GM10266 (cell line): ENCODE measurements around the gene TPRN.

Source experiments
- DNase-seq: peaks from one replicate; pipeline ENCODE4 v3.0.0; 2012; ENCODE audit errors: extremely low spot score
- TF ChIP-seq, protein P1 (sequence below): IDR thresholded peaks from 2 replicates; pipeline ENCODE4 v1.5.1; 2012; ENCODE audit warnings: mild to moderate bottlenecking, low read depth; ENCODE audit not compliant: control insufficient read depth, insufficient read depth; ENCODE audit errors: missing control alignments

The TPRN gene

DNA sequence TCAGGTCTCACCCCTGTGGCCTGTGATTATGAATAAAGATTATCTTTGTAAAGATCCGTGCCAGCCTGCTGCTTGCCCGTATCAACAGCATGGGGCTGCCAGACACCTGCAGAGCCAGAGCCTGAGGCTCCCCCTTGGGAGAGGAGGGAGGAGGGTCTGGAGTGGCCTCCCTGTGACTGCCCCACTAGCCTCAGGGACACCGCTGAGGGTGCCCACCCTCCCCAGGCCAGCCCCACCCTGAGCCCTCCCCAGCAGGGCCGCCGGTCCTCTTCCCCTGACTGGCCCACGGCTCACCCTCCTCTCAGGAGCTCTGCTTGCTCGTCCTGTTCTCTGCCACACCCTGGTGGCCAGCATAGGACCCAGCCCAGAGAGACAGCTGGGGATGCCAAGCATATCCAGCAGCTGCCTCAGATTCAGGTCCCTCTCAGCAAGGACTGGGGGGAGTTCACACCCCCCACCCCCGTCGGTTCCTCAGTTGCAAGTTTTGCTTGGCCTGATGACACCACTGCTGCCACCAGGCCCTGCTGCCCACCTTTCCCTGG is 10.2 kb downstream of the TPRN start:
- no peak for DNase-seq

DNA sequence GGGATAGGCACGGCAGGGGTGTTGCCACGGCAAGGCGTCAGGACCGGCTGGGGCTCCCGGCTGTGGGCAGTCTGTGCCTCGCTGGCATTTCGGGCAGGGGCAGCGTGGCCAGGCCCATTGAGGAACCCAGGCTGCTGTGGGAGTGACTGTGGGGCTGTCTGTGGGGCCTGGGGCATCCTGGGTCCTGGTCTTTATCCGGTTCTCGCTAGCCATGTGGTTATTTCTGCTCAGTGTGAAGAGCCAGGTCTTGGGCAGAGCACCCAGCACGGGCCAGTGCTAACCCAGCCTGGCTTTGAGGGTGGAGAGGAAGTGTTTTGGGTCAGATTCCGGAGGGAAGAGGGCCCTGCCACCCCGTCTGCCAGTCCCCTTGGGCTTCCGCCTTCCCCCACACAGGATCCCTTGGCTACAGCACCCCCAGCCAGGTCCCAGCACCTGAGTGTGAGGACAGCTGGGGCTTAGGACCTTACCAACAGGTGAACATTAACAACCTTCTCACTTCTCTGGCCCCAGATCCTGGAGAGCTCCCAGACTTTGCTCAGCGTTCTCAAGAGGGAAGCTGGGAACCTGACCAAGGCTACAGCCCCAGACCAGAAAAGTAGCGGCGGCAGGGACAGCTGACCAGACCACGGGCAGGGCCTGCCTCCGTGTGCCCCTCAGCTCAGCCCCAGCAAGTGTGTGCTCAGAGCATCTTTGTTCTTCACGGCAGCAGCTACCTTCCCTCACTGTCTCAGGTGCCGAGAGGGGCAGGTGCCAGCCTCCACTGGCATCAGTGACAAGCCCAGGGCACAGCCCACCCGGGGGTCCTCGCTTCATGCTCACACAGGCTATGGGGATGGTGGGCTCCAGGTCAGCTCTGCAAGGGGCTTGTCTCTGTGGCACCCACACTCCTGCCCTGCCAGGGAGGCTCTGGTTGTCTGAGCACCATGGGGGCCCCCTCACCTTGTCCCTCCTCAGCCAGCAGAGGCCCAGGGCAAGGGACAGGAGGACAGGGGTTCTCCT is 10.9 kb downstream of the TPRN start:
- TF ChIP-seq, protein P1, sequence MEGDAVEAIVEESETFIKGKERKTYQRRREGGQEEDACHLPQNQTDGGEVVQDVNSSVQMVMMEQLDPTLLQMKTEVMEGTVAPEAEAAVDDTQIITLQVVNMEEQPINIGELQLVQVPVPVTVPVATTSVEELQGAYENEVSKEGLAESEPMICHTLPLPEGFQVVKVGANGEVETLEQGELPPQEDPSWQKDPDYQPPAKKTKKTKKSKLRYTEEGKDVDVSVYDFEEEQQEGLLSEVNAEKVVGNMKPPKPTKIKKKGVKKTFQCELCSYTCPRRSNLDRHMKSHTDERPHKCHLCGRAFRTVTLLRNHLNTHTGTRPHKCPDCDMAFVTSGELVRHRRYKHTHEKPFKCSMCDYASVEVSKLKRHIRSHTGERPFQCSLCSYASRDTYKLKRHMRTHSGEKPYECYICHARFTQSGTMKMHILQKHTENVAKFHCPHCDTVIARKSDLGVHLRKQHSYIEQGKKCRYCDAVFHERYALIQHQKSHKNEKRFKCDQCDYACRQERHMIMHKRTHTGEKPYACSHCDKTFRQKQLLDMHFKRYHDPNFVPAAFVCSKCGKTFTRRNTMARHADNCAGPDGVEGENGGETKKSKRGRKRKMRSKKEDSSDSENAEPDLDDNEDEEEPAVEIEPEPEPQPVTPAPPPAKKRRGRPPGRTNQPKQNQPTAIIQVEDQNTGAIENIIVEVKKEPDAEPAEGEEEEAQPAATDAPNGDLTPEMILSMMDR = no peak
- no peak for DNase-seq

More for the DNA sequence above, 10.2 kb downstream of the TPRN start:
- TF ChIP-seq, protein P1 = no peak

DNA sequence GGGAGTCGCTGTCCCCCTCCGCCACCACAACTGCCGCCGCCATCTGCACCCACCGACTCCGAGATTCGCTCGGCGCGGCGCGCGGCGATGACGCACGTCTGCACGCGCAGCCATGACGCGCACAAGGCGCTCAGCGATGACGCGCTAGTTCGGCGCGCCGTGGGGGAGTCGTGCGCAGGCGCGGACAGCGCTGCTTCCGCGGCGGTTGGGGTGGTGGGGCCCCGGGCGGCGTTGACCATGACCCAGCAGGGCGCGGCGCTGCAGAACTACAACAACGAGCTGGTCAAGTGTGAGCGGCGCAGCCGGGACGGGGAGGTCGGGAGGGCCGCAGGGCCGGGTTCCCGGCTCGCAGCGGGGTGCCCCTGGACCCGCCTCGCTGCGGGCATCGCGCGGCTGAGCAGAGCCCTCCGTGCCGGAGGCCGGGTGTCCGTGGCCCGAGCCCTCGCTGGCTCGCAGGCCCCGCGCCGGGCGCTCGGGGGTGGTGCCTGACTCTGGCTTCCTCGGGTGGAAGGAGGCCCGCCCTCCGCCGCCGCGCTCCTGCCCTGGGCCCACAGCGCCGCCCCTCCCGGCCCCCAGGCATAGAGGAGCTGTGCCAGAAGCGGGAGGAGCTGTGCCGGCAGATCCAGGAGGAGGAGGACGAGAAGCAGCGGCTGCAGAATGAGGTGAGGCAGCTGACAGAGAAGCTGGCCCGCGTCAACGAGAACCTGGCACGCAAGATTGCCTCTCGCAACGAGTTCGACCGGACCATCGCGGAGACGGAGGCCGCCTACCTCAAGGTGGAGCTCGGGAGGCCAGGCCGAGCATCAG is 11.8 kb downstream of the TPRN start, which contains the start of the genes ANAPC2 and SSNA1:
Gene ANAPC2, minus strand, starts transcription at position 71 of the 807 bp plus-strand sequence. Its CDS starts 28 bp downstream, at position 43.
Gene SSNA1, plus strand, starts transcription at position 187 of the 807 bp plus-strand sequence. Its CDS starts 51 bp downstream, at position 238.
- TF ChIP-seq, protein P1 = peak; percentile 59
- peak; percentile 98 for DNase-seq

DNA sequence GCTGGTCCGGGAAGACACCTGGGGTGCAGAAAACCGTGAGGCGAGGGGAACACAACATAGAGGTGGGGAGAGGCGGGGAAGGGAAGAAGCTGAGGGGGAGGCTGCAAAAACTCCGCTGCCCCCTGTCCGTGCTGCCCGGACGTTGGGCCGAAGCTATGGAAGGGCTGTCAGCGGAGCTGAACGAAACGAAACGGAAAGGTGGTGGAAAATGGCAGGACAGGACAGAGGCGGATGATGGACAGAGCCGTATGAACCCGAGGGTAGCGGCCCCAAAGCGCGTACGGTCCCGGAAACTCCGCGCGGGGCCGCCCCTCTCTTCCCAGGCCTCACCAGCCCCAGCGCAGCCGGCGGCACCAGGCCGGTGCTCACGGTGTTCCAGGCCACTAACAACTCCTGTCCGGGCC is 12.5 kb downstream of the TPRN start:
- TF ChIP-seq, protein P1 = no peak
- DNase-seq = no peak

DNA sequence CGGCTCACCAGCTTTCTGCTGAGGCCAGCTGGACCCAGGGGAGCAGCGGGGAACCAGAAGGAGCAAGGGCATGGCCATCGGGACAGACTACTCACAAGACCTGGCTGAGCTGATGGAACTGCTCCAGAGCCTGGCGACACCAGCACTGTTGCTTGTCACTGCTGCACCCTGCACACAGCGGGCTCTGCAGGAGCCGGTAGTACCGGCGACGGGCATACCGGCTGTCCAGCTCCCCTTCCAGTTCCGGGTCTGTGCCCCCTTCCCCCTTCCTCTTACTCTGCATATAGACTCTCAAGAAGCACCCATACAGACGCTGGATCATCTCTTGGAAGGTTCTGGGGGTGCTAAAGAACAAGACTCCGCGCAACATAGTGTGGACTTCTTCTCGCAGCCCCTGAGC is 13.2 kb downstream of the TPRN start:
- TF ChIP-seq, protein P1 = no peak
- DNase-seq = no peak

DNA sequence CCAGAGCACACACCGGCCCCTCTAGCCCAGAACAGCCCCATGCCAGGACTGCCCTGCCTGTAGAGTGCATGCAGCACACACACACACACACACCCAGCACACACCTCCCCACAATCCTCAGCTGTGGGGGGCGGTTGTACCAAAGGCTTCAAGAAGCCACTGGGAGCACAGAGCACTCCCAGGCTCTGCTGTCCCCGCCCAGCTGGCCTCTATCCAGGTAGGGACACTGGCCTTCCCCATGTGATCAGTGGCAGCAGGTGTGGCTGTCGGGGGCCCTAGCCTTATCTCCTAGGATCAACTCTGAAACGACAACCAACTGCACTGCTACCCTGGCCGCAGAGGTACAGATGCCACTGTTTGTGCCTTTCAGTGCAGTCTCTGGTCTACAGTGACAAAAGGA is 14.2 kb downstream of the TPRN start:
- TF ChIP-seq, protein P1 = no peak

More for the DNA sequence above, 14.2 kb downstream of the TPRN start:
- DNase-seq = no peak
